T47D (cell line): ENCODE measurements around the gene DNPEP.
"Not testable (repeated sequence)": the region's sequence is repeated elsewhere in the genome, so short reads cannot be mapped to it uniquely, and the experiment has no call there.

ENCODE experiments used
- DNase-seq, 2 experiments: peaks; one replicate each; pipeline versions ENCODE4 v3.0.0 to v3.0.0-alpha.2; 2011 to 2012; ENCODE audit warnings: low read depth in 1 of 2, low spot score in 1 of 2
- JUND ChIP-seq: IDR thresholded peaks from 2 replicates; pipeline ENCODE4 v1.6.1; 2012; ENCODE audit warnings: low read depth
- in situ Hi-C: cut with HindIII; loops from 2 replicates; pipeline ENCODE4 v1.10.0; 2016; ENCODE audit warnings: low sequenced_read_pairs, low pct_unique_long_range_greater_than_20kb

The DNPEP gene

DNA sequence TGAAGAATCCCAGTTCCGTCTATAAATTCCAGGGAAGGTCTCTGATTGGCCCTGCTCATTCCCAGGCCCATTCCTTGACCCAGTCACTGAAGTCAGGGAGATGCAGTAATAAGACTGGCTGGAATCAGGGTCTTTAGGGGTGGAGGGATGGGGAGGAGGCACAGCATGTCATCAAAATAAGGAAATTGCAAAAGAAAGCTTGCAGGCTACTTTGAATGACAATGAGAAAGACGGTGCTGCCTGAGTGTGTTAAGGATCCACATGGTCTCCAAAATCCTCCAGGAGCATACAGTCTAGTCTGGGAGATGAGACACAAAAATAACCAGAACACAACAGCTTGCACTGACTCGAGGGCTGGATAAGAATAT is 28.5 kb upstream of the DNPEP start:
- in situ Hi-C loops = no loop called here
- no peak for TF ChIP-seq JUND
- DNase-seq = no peak

DNA sequence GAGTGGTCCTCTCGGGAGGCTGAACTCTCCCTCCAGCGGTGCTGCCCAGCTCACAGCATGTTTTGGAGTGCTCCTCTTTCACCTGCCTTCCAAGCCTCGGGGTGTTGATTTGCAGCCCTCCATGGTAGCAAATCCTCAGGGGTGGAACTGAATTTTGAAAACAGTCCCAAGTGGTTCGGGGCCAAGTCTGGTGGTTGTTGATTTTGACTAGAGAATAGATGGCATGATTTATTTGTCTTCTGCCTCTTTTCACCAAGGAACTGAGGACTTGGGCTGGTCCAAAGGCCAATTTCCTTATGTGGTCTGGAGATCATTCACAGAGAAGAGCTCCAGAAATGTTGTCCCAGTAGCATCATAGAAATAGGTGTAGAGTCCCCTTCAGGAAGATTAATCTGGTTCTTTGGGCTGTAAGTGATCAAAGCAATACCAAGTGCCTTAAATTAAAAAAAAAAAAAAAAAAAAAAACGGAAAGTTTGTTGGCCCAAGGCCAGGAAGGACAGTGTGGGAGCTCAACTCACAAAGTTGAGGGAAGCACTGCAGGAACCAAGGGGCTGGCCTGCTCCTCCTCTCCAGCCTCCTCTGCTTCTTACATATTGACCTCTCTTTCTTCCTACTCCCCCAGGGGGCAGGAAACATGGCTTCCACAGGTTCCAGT is 28.0 kb upstream of the DNPEP start:
- in situ Hi-C loops = no loop called here
- DNase-seq = no peak
- TF ChIP-seq JUND = no peak

DNA sequence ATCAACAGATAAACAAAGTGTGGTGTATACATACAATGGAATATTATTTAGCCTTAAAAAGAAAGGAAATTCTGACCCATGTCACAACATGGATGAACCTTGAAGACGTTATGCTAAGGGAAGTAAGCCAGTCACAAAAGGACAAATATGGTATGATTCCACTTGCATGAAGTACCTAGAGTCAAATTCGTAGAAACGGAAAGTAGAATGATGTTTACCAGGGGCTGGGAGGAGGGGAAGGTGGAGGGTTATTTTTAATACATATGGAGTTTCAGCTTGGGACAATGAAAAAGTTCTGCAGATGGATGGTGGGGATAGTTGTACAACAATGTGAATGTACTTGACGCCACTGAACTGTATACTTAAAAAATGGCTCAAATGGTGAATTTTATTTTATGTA is 27.1 kb upstream of the DNPEP start:
- in situ Hi-C loops = no loop called here
- TF ChIP-seq JUND = no peak
- no peak for DNase-seq

DNA sequence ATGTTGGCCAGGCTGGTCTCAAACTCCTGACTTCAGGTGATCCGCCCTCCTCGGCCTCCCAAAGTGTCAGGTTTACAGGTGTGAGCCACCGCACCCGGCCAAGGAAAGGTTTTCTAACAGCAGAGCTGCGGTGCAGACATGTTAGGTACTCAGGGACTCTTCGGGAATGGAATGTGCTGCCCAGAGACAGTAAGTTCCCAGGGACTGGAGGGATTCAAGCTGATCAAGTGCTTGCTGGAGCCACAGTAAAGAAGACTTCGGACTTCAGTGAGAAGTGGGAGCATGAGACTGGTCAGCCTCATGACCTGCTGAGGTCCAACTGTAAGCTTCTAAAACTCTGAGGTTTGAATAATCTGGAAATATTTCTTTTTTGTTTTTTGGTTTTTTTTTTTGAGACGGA is 22.7 kb upstream of the DNPEP start:
- DNase-seq = no peak
- TF ChIP-seq JUND = no peak
- in situ Hi-C loops = no loop called here

DNA sequence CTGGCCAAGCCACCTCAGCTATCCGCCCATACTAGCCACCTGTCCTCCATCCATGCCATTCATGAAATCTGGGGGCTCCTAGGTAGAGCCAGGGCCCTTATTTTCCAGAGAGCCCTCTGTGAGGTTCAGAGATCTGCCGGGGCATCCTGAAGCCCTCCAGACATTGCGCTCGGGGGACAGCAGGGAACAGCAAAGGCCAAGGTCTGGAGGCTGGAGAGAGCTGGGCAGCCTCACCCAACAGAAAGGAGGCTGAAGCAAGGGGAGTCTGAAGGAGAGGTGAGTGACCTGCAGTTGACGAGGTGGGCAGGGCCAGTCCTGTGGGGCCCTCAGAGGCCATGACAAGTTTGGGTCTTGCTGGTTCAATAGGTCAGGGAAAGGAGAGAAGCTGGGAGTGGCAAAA is 21.9 kb upstream of the DNPEP start:
- DNase-seq = no peak
- in situ Hi-C loops = no loop called here
- no peak for TF ChIP-seq JUND

DNA sequence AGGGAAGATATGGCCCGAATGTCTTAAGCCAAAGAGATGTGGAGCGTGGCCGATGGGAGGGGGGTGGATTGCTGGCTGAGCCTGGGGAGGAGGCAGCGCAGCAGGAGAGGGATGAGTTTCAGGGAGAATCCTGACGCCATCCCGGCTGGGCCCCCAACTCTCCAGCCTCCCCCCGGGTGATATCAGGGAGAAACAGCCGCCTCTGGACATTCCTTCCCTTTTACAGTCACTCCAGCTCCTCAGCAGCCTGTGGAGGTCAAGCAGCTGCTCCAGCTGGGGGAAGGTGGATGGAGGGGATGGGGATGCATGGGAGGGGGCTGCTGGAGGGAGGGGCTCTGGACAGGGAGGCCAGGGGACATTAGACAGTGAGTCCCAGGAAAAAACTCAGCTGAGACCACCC is 20.9 kb upstream of the DNPEP start:
- no peak for TF ChIP-seq JUND
- in situ Hi-C loops = no loop called here
- DNase-seq = no peak

DNA sequence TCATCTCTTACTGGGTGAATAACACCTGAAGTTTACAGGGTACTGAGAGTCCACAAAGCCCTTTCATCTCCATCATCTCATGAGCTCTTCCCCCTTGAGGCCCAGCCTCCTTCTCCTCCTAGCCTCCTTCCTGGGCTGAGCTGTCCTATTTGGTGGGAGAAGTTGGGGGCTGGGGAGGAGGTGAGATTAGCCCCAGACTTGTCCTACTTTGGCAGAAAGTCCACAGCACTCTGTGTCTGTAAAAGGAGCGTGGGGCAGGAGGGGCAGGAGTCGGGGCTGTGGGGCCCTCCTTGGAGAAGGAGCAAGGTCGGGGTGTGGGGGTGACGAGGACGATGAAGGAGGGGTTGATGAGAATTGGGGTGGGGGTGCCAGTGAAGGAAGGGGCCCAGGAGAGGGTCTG is 20.5 kb upstream of the DNPEP start:
- TF ChIP-seq JUND = no peak
- DNase-seq = no peak
- in situ Hi-C loops = no loop called here

DNA sequence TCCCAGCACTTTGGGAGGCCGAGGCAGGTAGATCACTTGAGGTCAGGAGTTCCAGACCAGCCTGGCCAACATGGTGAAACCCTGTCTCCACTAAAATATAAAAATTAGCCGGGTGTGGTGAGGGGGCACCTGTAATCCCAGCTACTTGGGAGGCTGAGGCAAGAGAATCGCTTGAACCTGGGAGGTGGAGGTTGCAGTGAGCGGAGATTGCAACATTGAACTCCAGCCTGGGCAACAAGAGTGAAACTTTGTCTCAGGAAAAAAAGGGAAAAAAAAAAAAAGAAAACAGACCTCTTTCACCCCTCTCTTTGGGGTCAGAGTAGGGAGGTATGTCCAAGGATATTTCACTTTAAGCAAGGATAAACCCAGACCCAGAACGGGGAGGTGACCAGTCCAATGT is 19.6 kb upstream of the DNPEP start:
- in situ Hi-C loops = not testable (repeated sequence)

DNA sequence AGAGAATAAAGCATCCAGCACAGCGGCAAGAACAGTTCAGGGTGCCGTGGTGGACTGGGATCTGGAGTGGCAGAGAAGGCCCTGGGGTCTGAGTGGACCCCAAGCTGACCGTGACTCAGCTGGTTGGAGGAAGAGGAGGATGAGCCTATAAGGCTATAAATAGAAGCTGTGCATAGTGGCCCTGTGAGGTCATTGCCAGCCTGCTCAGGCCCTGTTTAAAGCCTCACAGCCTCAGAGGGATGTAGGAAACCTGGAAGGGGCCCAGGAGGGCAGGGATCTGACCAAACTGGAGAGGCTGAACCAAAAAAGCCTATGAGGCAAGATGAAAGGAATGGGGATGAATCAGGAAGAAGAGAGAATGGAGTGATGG is 19.1 kb upstream of the DNPEP start:
- DNase-seq = no peak
- in situ Hi-C loops = no loop called here
- no peak for TF ChIP-seq JUND

More for the DNA sequence above, 19.6 kb upstream of the DNPEP start:
- DNase-seq = not testable (repeated sequence)

DNA sequence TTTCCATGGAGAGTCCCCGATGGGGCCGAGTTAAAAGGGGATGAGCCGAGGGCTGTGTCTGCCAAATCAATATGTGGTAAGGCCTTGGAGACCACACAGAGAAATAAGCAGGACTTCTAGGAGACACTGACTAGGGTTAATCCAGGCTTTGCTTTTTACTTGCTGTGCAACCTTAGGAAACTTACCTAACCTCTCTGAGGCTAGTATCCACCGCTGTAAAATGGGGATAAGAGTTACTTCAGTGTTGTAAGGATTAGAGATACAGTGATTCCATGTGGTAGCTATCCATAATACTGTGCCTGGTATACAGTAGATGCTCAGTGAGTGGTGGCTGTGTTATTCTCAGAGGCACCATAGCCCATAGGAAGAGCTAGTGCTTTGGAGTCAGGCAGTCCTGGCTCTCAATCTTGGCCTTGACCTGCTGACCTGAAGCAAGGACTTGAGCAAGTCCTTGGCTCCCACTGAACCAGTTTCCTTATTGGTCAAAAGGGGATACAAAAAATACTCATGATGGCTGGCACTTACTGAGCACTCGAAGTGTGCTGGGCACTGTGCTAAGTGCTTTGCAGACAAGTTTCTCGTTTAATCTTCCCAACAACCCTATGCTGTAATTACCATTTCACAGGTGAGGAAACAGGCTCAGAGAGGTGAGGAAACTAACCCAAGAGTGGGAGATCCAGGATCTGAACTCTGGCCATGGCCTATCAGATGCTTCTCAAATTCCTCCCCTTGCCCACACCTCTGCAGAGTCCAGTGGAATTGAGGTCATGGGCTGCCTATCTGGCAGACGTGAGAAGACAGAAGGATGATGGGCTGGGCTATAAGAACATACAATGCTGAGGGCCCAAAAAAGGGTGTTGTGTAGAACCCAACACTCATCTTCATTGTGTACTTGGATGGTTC is 18.5 kb upstream of the DNPEP start:
- in situ Hi-C loops = no loop called here

DNA sequence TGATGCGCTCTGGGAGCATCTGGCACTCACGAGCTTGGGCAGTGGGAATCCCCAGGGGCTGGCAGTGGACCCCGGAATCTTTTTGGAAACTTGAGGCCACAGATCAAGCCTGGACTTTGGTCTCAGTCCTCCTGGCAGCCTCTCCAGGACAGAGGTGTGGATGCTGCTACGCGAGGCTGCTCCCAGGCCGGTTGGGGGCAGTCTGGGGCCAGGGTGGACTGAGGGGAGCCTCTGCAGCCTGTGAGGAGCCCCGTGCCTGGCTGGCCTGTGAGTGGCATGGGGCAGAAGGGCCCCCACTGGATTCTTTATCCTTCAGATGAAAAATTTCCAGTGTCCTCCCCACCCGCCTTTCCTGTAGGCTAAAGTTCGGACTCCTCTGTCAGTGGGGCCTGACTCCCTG is 17.7 kb upstream of the DNPEP start:
- no peak for DNase-seq
- in situ Hi-C loops = no loop called here
- TF ChIP-seq JUND = no peak

More for the DNA sequence above, 18.5 kb upstream of the DNPEP start:
- no peak for TF ChIP-seq JUND
- DNase-seq = no peak

DNA sequence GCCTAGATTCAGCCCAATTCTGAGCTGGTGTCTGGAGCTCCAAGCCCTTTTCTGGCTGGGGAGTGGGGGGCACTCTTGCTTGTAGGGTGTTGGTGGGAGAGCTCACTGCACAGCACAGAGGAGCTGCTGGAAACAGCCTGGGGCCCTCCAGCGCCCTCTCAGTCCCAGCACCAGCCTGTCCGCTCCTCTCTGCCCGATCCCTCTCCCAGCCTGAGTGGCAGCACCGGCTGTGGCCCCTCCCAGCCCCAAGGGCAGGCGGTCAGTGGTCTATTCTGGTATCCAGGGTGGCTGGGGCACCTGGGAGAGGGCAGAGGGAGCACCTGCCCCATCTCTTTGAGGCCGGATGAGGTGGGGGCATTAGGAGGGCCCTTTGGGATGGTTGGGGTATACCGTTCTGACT is 17.2 kb upstream of the DNPEP start:
- in situ Hi-C loops = no loop called here
- TF ChIP-seq JUND = no peak
- DNase-seq = no peak

DNA sequence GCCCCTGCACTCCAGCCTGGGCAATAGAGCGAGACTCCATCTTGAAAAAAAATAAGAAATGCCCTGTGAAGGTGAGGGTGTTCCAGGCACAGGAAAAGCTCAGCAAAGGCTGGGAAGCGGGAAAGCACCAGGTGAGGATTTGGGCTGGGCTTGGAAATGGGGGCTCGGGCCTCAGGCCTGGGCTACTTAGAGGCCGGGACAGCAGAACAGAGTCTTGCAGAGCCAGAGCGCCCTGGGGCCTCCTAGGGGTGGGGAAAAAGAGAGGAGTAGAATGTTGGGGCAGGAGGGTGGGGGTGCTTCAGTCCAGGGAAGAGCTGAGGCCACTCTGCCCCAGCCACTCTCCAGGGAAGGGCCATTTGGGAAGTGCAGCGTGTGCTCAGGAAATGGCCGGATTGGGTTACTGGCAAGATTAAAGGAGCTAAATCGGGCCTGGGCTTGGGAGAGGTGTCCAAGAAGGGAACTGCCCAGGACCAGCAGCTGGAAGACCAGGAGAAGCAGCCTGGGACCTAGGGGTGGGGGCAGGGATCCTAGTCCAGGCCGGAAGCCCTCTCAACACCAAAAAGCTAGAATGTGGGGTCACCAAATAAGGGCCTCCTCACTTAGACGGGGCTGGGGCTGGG is 16.7 kb upstream of the DNPEP start:
- DNase-seq = no peak
- in situ Hi-C loops = no loop called here
- TF ChIP-seq JUND = no peak
